G401.6 (cell line): ENCODE data around the gene SMIM14.
"Not testable (repeated sequence)": the region's sequence is repeated elsewhere in the genome, so short reads cannot be mapped to it uniquely, and the experiment has no call there.

Source experiments
- FAIRE-seq: peaks from 2 replicates; lab custom pipeline; 2012; peaks lifted over from hg19 to GRCh38; lab: Jason Lieb, UNC

SMIM14 gene

GRCh38 chr4:39529534-39529933 lies 109.1 kb downstream of the SMIM14 start:
- no peak for FAIRE-seq

- FAIRE-seq = no peak
These were observed 110.6 kb downstream of the SMIM14 start for GRCh38 chr4:39528061-39528465.

GRCh38 chr4:39527296-39528060 lies 111.2 kb downstream of the SMIM14 start, which contains the start of gene UGDH:
UGDH (minus strand) TSS chr4:39527439; CDS start chr4:39521512, 5,927 bp downstream.
- peak; percentile 96 for FAIRE-seq

GRCh38 chr4:39526765-39527295 lies 111.8 kb downstream of the SMIM14 start:
- no peak for FAIRE-seq

GRCh38 chr4:39525822-39526690 lies 112.6 kb downstream of the SMIM14 start:
- FAIRE-seq = no peak

GRCh38 chr4:39524161-39524957 lies 114.3 kb downstream of the SMIM14 start:
- FAIRE-seq = no peak

- no peak for FAIRE-seq
These were observed 116.6 kb downstream of the SMIM14 start for GRCh38 chr4:39522068-39522467.

GRCh38 chr4:39521253-39521919 lies 117.3 kb downstream of the SMIM14 start:
- no peak for FAIRE-seq

GRCh38 chr4:39518484-39518883 lies 120.2 kb downstream of the SMIM14 start:
- no peak for FAIRE-seq

- FAIRE-seq = no peak
These were observed 122.2 kb downstream of the SMIM14 start for GRCh38 chr4:39516407-39516966.

- not testable (repeated sequence) for FAIRE-seq
These were observed 122.8 kb downstream of the SMIM14 start for GRCh38 chr4:39515669-39516401.

- FAIRE-seq = no peak
These were observed 123.7 kb downstream of the SMIM14 start for GRCh38 chr4:39514888-39515401.

- FAIRE-seq = not testable (repeated sequence)
These were observed 124.4 kb downstream of the SMIM14 start for GRCh38 chr4:39514266-39514665.

GRCh38 chr4:39510348-39510929 lies 128.2 kb downstream of the SMIM14 start:
- FAIRE-seq = no peak

GRCh38 chr4:39505581-39505980 lies 133.1 kb downstream of the SMIM14 start:
- FAIRE-seq = no peak

GRCh38 chr4:39504538-39504937 lies 134.1 kb downstream of the SMIM14 start:
- no peak for FAIRE-seq

- not testable (repeated sequence) for FAIRE-seq
These were observed 136.0 kb downstream of the SMIM14 start for GRCh38 chr4:39502664-39503035.

GRCh38 chr4:39502019-39502663 lies 136.5 kb downstream of the SMIM14 start:
- FAIRE-seq = no peak

GRCh38 chr4:39498727-39499020 lies 140.0 kb downstream of the SMIM14 start:
- no peak for FAIRE-seq
